Mucosa of stomach (tissue), 1 donor: ENCODE measurements around the gene PYM1.

Source experiments
- H3K27me3 ChIP-seq: one replicate; pipeline ENCODE4 v1.7.0; 2013; ENCODE audit warnings: mild to moderate bottlenecking, low read length; ENCODE audit not compliant: control insufficient read depth, insufficient read depth
- H3K36me3 ChIP-seq: one replicate; pipeline ENCODE4 v1.7.0; 2013; ENCODE audit warnings: low read length; ENCODE audit not compliant: control insufficient read depth, insufficient read depth
- H3K4me1 ChIP-seq: one replicate; pipeline ENCODE4 v1.7.0; 2013; ENCODE audit warnings: mild to moderate bottlenecking, low read length; ENCODE audit not compliant: control insufficient read depth, insufficient read depth
- H3K4me3 ChIP-seq: one replicate; pipeline ENCODE4 v1.7.0; 2013; ENCODE audit warnings: low read length
- H3K9ac ChIP-seq: one replicate; pipeline ENCODE4 v1.7.0; 2013; ENCODE audit warnings: mild to moderate bottlenecking, low read length, moderate library complexity
- H3K9me3 ChIP-seq: one replicate; pipeline ENCODE4 v1.7.0; 2013; ENCODE audit warnings: mild to moderate bottlenecking, low read length, moderate library complexity; ENCODE audit not compliant: control insufficient read depth
- donor health status: Pancreatic carcinoma.

PYM1 gene

GRCh38 chr12:55934773-55935172 lies 7.1 kb upstream of the PYM1 start:
- Histone ChIP-seq H3K36me3 (no peaks in the 10 kb centered on the region), H3K9me3 (no peaks in the 10 kb centered on the region), H3K27me3 (no peaks in the 10 kb centered on the region), H3K4me1 (peaks cover 23% of the 10 kb centered on the region), H3K9ac (no peak overlapping the region), H3K4me3 (no peak overlapping the region)

GRCh38 chr12:55933799-55934742 lies 6.4 kb upstream of the PYM1 start:
- Histone ChIP-seq H3K27me3 (no peaks in the 10 kb centered on the region), H3K9ac (no peak overlapping the region), H3K4me1 (peaks cover 21% of the 10 kb centered on the region), H3K36me3 (no peaks in the 10 kb centered on the region), H3K4me3 (no peak overlapping the region), H3K9me3 (no peaks in the 10 kb centered on the region)

DNA sequence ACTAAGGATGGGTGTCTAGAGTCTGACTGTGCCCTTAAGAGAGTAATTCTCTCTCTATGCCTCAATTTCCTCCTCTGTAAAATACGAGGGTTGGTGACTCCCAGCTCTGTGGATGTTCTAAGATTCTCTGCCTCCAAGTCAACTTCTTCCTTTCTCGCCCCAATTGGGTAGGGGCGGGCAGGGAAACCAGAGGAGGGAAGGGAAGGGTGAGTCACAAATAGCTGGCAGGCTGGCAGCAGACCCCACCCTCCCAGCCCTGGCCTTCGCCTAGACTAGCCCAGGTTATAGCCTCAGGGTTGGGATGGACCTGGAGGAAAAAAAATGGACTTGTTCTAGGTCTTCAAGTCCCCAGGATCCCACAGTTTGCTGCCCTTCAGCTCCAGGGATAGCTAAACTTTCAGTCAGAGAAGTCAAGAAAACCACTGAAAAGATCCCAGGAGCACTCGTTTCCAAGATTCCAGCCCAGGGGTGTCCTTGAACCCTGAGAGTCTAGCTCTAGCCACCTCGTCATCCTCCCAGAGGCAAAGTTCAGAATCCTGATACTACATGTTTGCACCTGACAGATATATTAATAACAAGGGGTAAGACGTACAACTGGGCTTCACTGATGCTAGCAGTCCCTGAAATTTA lies 5.6 kb upstream of the PYM1 start:
- H3K4me3 ChIP-seq = no peak overlapping the region
- no peak overlapping the region for H3K9ac ChIP-seq
- H3K9me3 ChIP-seq = no peaks in the 10 kb centered on the region
- H3K27me3 ChIP-seq = no peaks in the 10 kb centered on the region
- no peaks in the 10 kb centered on the region for H3K36me3 ChIP-seq
- H3K4me1 ChIP-seq = peaks cover 21% of the 10 kb centered on the region

GRCh38 chr12:55932551-55932910 lies 4.8 kb upstream of the PYM1 start:
- no peaks in the 10 kb centered on the region for H3K36me3 ChIP-seq
- H3K4me3 ChIP-seq = peak overlapping the region; percentile 52
- peak overlapping the region; percentile 71 for H3K9ac ChIP-seq
- H3K9me3 ChIP-seq = no peaks in the 10 kb centered on the region
- no peaks in the 10 kb centered on the region for H3K27me3 ChIP-seq
- peaks cover 21% of the 10 kb centered on the region for H3K4me1 ChIP-seq

DNA sequence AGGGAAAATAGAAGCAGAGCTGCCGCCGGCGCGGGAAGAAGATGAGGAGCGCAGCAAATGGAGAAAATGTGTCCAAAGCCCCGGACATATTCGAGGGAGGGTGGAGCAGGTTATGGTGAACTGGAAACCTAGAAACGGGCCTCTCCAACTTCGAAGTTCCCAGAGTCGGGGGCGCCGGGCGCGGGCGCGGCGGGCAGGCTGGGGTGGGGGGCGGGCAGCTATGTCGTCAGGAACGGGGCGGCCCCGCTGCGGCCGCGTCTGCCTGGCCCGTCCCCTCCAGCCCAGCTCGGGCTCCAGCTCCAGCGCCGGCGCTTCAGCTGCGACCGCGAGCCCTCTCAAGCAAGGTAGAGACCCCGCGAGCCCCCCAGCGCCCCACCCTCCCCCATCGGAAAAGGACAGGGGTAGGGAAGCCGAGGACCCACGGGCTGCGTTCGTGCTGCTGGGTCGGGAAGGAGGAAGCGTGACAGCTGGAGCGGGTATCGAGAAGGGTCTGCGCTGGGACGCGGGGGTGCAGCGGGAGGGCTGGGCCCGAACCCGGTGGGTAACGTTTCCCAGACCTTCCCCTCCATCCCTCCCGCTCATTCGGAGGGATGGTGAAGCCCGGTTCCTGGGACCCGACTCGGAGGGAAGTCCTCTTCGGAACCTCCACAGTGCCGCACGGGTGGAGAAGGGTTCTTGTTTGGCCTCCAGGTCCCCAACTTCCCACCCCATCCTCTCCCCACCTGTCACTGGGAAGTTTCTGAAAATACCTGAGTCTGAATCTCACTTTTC lies 4.3 kb upstream of the PYM1 start:
- no peaks in the 10 kb centered on the region for H3K9me3 ChIP-seq
- H3K9ac ChIP-seq = peak overlapping the region; percentile 71
- peak overlapping the region; percentile 52 for H3K4me3 ChIP-seq
- H3K4me1 ChIP-seq = peaks cover 21% of the 10 kb centered on the region
- H3K36me3 ChIP-seq = no peaks in the 10 kb centered on the region
- no peaks in the 10 kb centered on the region for H3K27me3 ChIP-seq

GRCh38 chr12:55931317-55931779 lies 3.7 kb upstream of the PYM1 start:
- Histone ChIP-seq H3K27me3 (no peaks in the 10 kb centered on the region), H3K9ac (peak overlapping the region; percentile 71), H3K36me3 (no peaks in the 10 kb centered on the region), H3K9me3 (no peaks in the 10 kb centered on the region), H3K4me3 (peak overlapping the region; percentile 21), H3K4me1 (peaks cover 21% of the 10 kb centered on the region)

- Histone ChIP-seq H3K9ac (peak within 1 kb of the TSS; percentile 71), H3K4me1 (peaks cover 21% of the 10 kb centered on the region)
Observed at GRCh38 chr12:55930771-55931316, 3.1 kb upstream of the PYM1 start, which contains the start of gene DGKA. TSS of gene DGKA (plus strand) at chr12:55931162. CDS start at chr12:55936504, 5,342 bp downstream.

GRCh38 chr12:55929306-55929791 lies 1.7 kb upstream of the PYM1 start:
- no peaks in the 10 kb centered on the region for H3K36me3 ChIP-seq
- no peaks in the 10 kb centered on the region for H3K27me3 ChIP-seq
- H3K9me3 ChIP-seq = no peaks in the 10 kb centered on the region
- H3K4me1 ChIP-seq = peaks cover 21% of the 10 kb centered on the region
- no peak overlapping the region for H3K9ac ChIP-seq
- H3K4me3 ChIP-seq = no peak overlapping the region

More at GRCh38 chr12:55930771-55931316, 3.1 kb upstream of the PYM1 start, which contains the start of gene DGKA:
- no peaks in the 10 kb centered on the region for H3K36me3 ChIP-seq
- no peaks in the 10 kb centered on the region for H3K27me3 ChIP-seq
- peak within 1 kb of the TSS; percentile 21 for H3K4me3 ChIP-seq
- H3K9me3 ChIP-seq = no peaks in the 10 kb centered on the region

DNA sequence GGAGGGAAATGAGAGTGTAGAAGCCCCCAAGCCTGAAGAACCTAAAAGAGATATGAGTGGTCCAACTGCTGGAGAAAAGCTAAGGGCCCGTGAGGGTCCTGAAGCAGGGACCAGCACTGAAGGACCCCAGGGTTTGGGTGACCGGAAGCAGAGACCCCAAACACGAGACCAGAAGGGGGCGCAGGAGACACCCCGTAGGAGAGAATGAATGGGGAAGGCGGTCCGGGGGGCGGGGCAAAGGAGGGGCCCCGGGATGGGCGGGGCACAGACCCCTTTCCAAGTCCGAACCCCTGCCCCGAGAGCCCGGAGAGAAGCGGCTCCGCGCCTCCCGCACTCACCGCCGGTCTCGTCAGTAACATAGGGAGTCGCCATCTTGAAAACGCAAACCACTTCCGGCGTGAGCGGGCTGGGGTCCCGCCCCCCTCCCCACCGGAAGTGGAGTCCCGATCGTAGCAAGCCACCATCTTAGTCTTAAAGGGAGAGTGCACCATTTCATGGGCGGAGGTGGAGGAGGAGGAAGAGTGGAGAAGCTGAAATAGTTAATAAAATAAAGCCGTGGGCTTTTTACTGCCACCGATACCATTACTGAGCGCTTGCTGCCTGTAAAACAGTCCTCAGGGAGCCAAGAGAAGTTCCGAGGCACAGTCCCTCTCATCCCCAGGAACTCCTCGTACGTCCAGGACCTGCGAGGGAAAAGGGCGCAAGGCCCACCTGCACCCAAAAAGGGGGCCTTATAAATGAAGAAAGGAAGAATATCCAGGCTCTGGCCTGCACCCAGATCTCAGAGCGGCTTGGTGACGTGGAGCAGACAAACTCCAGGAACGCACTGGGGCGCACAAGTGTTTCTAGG lies 731 bp downstream of the PYM1 start:
- H3K4me3 ChIP-seq = peak overlapping the region; percentile 100
- H3K36me3 ChIP-seq = no peaks in the 10 kb centered on the region
- H3K9ac ChIP-seq = peak overlapping the region; percentile 95
- H3K4me1 ChIP-seq = peaks cover 11% of the 10 kb centered on the region
- no peaks in the 10 kb centered on the region for H3K9me3 ChIP-seq
- H3K27me3 ChIP-seq = no peaks in the 10 kb centered on the region

- H3K9ac ChIP-seq = peak overlapping the region; percentile 95
- H3K4me3 ChIP-seq = peak overlapping the region; percentile 100
- no peaks in the 10 kb centered on the region for H3K27me3 ChIP-seq
- no peaks in the 10 kb centered on the region for H3K36me3 ChIP-seq
- peaks cover 7% of the 10 kb centered on the region for H3K4me1 ChIP-seq
- no peaks in the 10 kb centered on the region for H3K9me3 ChIP-seq
Observed at GRCh38 chr12:55925870-55926737, 1.6 kb downstream of the PYM1 start.
